WERI-Rb-1 (cell line): ENCODE measurements around the gene SPRR5.

Source experiments
- DNase-seq: peaks from one replicate; pipeline ENCODE4 v3.0.0-alpha.2; 2020
- H3K27ac ChIP-seq: fragments of 250-450 bp; sonication (Bioruptor Pico); 2 replicates; pipeline ENCODE4 v1.5.1; 2020; ENCODE audit warnings: mild to moderate bottlenecking, moderate library complexity
- H3K27me3 ChIP-seq: fragments of 250-450 bp; sonication (Bioruptor Pico); 2 replicates; pipeline ENCODE4 v1.5.1; 2021; ENCODE audit warnings: mild to moderate bottlenecking, low read depth, moderate library complexity; ENCODE audit not compliant: insufficient read depth, severe bottlenecking
- H3K36me3 ChIP-seq: fragments of 250-450 bp; sonication (Bioruptor Pico); 2 replicates; pipeline ENCODE4 v1.5.1; 2020; ENCODE audit warnings: mild to moderate bottlenecking, moderate library complexity
- H3K4me3 ChIP-seq: 2 replicates; pipeline ENCODE4 v1.5.1; 2011; ENCODE audit warnings: low read depth, mild to moderate bottlenecking, control low read depth, low read length
- H3K9me3 ChIP-seq: fragments of 250-450 bp; sonication (Bioruptor Pico); 2 replicates; pipeline ENCODE4 v1.5.1; 2021; ENCODE audit warnings: mild to moderate bottlenecking, moderate library complexity; ENCODE audit not compliant: severe bottlenecking
- CTCF ChIP-seq: IDR thresholded peaks from 2 replicates; pipeline ENCODE4 v1.5.1; 2011; ENCODE audit warnings: low read depth, mild to moderate bottlenecking, control low read depth, inconsistent platforms, low read length

SPRR5 gene

GRCh38 chr1:152912900-152913299 is 34.1 kb upstream of the SPRR5 start:
- TF ChIP-seq CTCF, result no peak
- peaks cover 18% of the 10 kb centered on the region for H3K27me3 ChIP-seq
- no peak overlapping the region for H3K4me3 ChIP-seq
- DNase-seq, result no peak
- H3K36me3 ChIP-seq, result no peaks in the 10 kb centered on the region
- H3K27ac ChIP-seq, result no peak overlapping the region
- peaks cover 3% of the 10 kb centered on the region for H3K9me3 ChIP-seq

GRCh38 chr1:152917794-152918193 is 29.2 kb upstream of the SPRR5 start:
- no peak overlapping the region for H3K27ac ChIP-seq
- TF ChIP-seq CTCF, result peak; percentile 93
- H3K4me3 ChIP-seq, result no peak overlapping the region
- H3K36me3 ChIP-seq, result no peaks in the 10 kb centered on the region
- no peaks in the 10 kb centered on the region for H3K27me3 ChIP-seq
- H3K9me3 ChIP-seq, result no peaks in the 10 kb centered on the region
- peak; percentile 79 for DNase-seq

- Histone ChIP-seq H3K9me3 (no peaks in the 10 kb centered on the region), H3K4me3 (no peak overlapping the region), H3K27ac (no peak overlapping the region), H3K36me3 (no peaks in the 10 kb centered on the region), H3K27me3 (no peaks in the 10 kb centered on the region)
- no peak for DNase-seq
- no peak for TF ChIP-seq CTCF
These were observed 27.9 kb upstream of the SPRR5 start for GRCh38 chr1:152919071-152919470.

- no peak for DNase-seq
- H3K9me3 ChIP-seq, result peaks cover 6% of the 10 kb centered on the region
- no peaks in the 10 kb centered on the region for H3K36me3 ChIP-seq
- TF ChIP-seq CTCF, result no peak
- H3K4me3 ChIP-seq, result no peak overlapping the region
- no peak overlapping the region for H3K27ac ChIP-seq
- no peaks in the 10 kb centered on the region for H3K27me3 ChIP-seq
These were observed 22.8 kb upstream of the SPRR5 start for GRCh38 chr1:152924191-152924590.

- TF ChIP-seq CTCF, result peak; percentile 90
- H3K36me3 ChIP-seq, result no peaks in the 10 kb centered on the region
- H3K27me3 ChIP-seq, result no peaks in the 10 kb centered on the region
- no peak overlapping the region for H3K27ac ChIP-seq
- peaks cover 6% of the 10 kb centered on the region for H3K9me3 ChIP-seq
- H3K4me3 ChIP-seq, result no peak overlapping the region
- DNase-seq, result peak; percentile 68
These were observed 20.9 kb upstream of the SPRR5 start for GRCh38 chr1:152926091-152926490.

GRCh38 chr1:152928671-152929070 is 18.3 kb upstream of the SPRR5 start:
- Histone ChIP-seq H3K36me3 (no peaks in the 10 kb centered on the region), H3K27me3 (no peaks in the 10 kb centered on the region), H3K27ac (no peak overlapping the region), H3K4me3 (no peak overlapping the region), H3K9me3 (peaks cover 6% of the 10 kb centered on the region)
- TF ChIP-seq CTCF, result no peak
- DNase-seq, result no peak
